Heart left ventricle (tissue), 16 donors: ENCODE results near the gene AGGF1. TPM values are rescaled to one million over a fixed set of nuclear protein-coding genes. Genes with fewer than 3 reads are reported as not detected.

Experiments used
- ATAC-seq, 4 donors: fragments of 200-7000 bp; cut with Tn5 transposase; one replicate each; pipeline ENCODE4 v1.9.1; 2020 to 2022; ENCODE audit warnings: moderate library complexity in 4 of 4, mild to moderate bottlenecking in 3 of 4, moderate number of reproducible peaks in 1 of 4
- DNase-seq, 5 donors: peaks; one replicate each; pipeline ENCODE4 v3.0.0-alpha.2; 2020
- H3K27ac ChIP-seq, 12 donors: fragments of 200-600 bp; sonication (generic) in 4 of 12; one replicate each; pipeline versions ENCODE4 v1.5.0 to v1.8.0; 2016 to 2022; ENCODE audit warnings: mild to moderate bottlenecking in 2 of 12
- H3K27me3 ChIP-seq, 9 donors: fragments of 200-600 bp; sonication (generic) in 2 of 9; one replicate each; pipeline versions ENCODE4 v1.5.1 to v1.8.0; 2016 to 2022; ENCODE audit warnings: mild to moderate bottlenecking in 3 of 9
- H3K36me3 ChIP-seq, 9 donors: fragments of 200-600 bp; sonication (generic) in 2 of 9; one replicate each; pipeline versions ENCODE4 v1.5.0 to v1.8.0; 2018 to 2022; ENCODE audit warnings: mild to moderate bottlenecking in 2 of 9
- H3K4me1 ChIP-seq, 12 donors: fragments of 200-600 bp; sonication (generic) in 4 of 12; one replicate each; pipeline versions ENCODE4 v1.5.0 to v1.8.0; 2016 to 2022; ENCODE audit warnings: mild to moderate bottlenecking in 3 of 12
- H3K4me3 ChIP-seq, 12 donors: fragments of 200-600 bp; sonication (generic) in 4 of 12; one replicate each; pipeline versions ENCODE4 v1.5.0 to v1.8.0; 2017 to 2022; ENCODE audit warnings: mild to moderate bottlenecking in 9 of 12, moderate library complexity in 4 of 12
- H3K9me3 ChIP-seq, 12 donors: fragments of 200-600 bp; sonication (generic) in 4 of 12; one replicate each; pipeline versions ENCODE4 v1.5.0 to v1.8.0; 2016 to 2022; ENCODE audit warnings: mild to moderate bottlenecking in 1 of 12
- CTCF ChIP-seq, 12 donors: fragments of 200-600 bp; sonication (generic) in 4 of 12; IDR thresholded peaks; one replicate each; pipeline versions ENCODE4 v1.5.0 to v1.8.0; 2018 to 2022; ENCODE audit warnings: antibody characterized with exemption in 12 of 12, mild to moderate bottlenecking in 5 of 12
- POLR2A ChIP-seq, 2 donors: fragments of 450-650 bp; IDR thresholded peaks; one replicate each; pipeline ENCODE4 v1.6.1; 2017; ENCODE audit warnings: antibody characterized with exemption in 2 of 2, mild to moderate bottlenecking in 2 of 2, moderate library complexity in 2 of 2
- WGBS, 4 donors: extraction: QIAGEN DNeasy Blood & Tissue Kit in 2 of 4; methylation state at CpG; one replicate each; pipeline versions ENCODE4 v1.1.5 to v1.1.7; 2013 to 2018; 5-methylcytosine and 5-hydroxymethylcytosine counted together
- intact Hi-C, 10 donors: fragments of 100-400 bp; cut with DNase I; formaldehyde crosslinking; loops; one replicate each; pipeline versions ENCODE4 v1.11.1 to v1.14.2; 2022
- polyA plus RNA-seq, 2 donors: library from polyadenylated mRNA; stranded (reverse); fragments of 200-250 nt; gene quantifications; one replicate each; pipeline ENCODE4 v1.2.3, GENCODE V29; 2013
- total RNA-seq, 9 donors: library from RNA; depleted of rRNA in 2 of 9; stranded (reverse); fragments of >200 nt in 2 of 9; fragmentation: NEBNext Ultra II Directional in 3 of 9; extraction: Animal tissue kit (Norgen Biotek cat#: 25700) in 3 of 9; gene quantifications; one replicate each; pipeline versions ENCODE4 v1.1.0 to v1.2.4, GENCODE V29; 2016 to 2023
- donor health status: ischemic (EF 13 %, LVEDD 7.1; RV severe dilation, severe dysfunction).
- donor health status: healthy with polysubstance abuse.
- donor health status: DM: no; HTN: yes; CAD: no.
- donor health status: DM: no; HTN: no; CAD: no.
- donor health status: ischemic (EF 25% LVEDD 6.9; RV normal size, moderate dysfunction).
- donor health status: ischemic (EF 25% LVEDD 5.7; RV mildly dilated, moderate dysfunction).
- donor health status: healthy.
- donor health status: DM: yes; HTN: yes; CAD: no.
- donor health status: ischemic (EF 35%, LVEDD 5.7; RV mildly dilated, moderate dysfunction).
- donor health status: nonischemic (EF 11% LVEDD 7.7; RV severe dilation, severe dysfunction).
- donor health status: DM: yes; HTN: yes; CAD: no.
- donor health status: PGD.
- donor health status: ischemic (EF 29% LVEDD 5.4; RV normal size, mild dysfunction).
- donor health status: nonischemic (EF 23%, LVEDD 6.1; RV moderate dilation, normal function).

Gene AGGF1
- total and polyA plus RNA-seq, 11 donors: 6.1 to 20.1 (median 16.5) TPM

GRCh38 chr5:77033338-77033737, 3.1 kb downstream of the AGGF1 start:
- Histone ChIP-seq H3K9me3 (peaks cover 0 to 14% (median 0%) of the 10 kb centered on the region in 12 donors), H3K4me3 (no peak overlapping the region), H3K27me3 (no peaks in the 10 kb centered on the region), H3K4me1 (peaks cover 0 to 30% (median 17%) of the 10 kb centered on the region in 12 donors), H3K27ac (no peak overlapping the region), H3K36me3 (peaks cover 0 to 43% (median 37%) of the 10 kb centered on the region in 9 donors)
- 91 to 96% (median 93%) methylated on average over 5 of the region's 5 CpGs for WGBS, 4 donors
- DNase-seq (no peak), ATAC-seq (no peak)
- intact Hi-C loops: loop anchor here in 1 of 10 donors (10.0 kb wide), 1 partner anchor 319 kb away; the partner anchor contains the start of gene F2R
- TF ChIP-seq CTCF (IDR thresholded peaks at IDR 0.05) (no peak), POLR2A (IDR thresholded peaks at IDR 0.05) (no peak)

GRCh38 chr5:77035950-77036349, 5.7 kb downstream of the AGGF1 start:
- H3K27me3 ChIP-seq: no peaks in the 10 kb centered on the region
- H3K36me3 ChIP-seq: peaks cover 0 to 69% (median 61%) of the 10 kb centered on the region in 9 donors
- H3K27ac ChIP-seq: no peak overlapping the region
- WGBS, 4 donors: 87 to 93% (median 92%) methylated on average over 1 of the region's 1 CpG
- intact Hi-C loops: loop anchor here in 1 of 10 donors (10.0 kb wide), 1 partner anchor 321 kb away; the partner anchor contains the start of gene F2R
- H3K4me3 ChIP-seq: no peak overlapping the region
- H3K9me3 ChIP-seq: no peaks in the 10 kb centered on the region
- no peak for DNase-seq
- no peak for ATAC-seq
- peaks cover 0 to 22% (median 10%) of the 10 kb centered on the region in 12 donors for H3K4me1 ChIP-seq
- TF ChIP-seq POLR2A (IDR thresholded peaks at IDR 0.05) (no peak), CTCF (IDR thresholded peaks at IDR 0.05) (no peak)

GRCh38 chr5:77046416-77047073, 16.3 kb downstream of the AGGF1 start:
- H3K4me1 ChIP-seq: no peaks in the 10 kb centered on the region
- H3K36me3 ChIP-seq: peaks cover 0 to 75% (median 59%) of the 10 kb centered on the region in 9 donors
- H3K27ac ChIP-seq: no peak overlapping the region
- H3K4me3 ChIP-seq: no peak overlapping the region
- no peaks in the 10 kb centered on the region for H3K9me3 ChIP-seq
- DNase-seq (no peak), ATAC-seq (no peak)
- intact Hi-C loops: no loop called here
- WGBS, 4 donors: 95 to 98% (median 97%) methylated on average over 1 of the region's 1 CpG
- no peaks in the 10 kb centered on the region for H3K27me3 ChIP-seq
- TF ChIP-seq CTCF (IDR thresholded peaks at IDR 0.05): no peak
- TF ChIP-seq POLR2A (IDR thresholded peaks at IDR 0.05): no peak

- no peaks in the 10 kb centered on the region for H3K27me3 ChIP-seq
- H3K4me1 ChIP-seq: peaks cover 0 to 23% (median 0%) of the 10 kb centered on the region in 12 donors
- no peaks in the 10 kb centered on the region for H3K9me3 ChIP-seq
- H3K4me3 ChIP-seq: no peak overlapping the region
- H3K36me3 ChIP-seq: peaks cover 0 to 94% (median 87%) of the 10 kb centered on the region in 9 donors
- ATAC-seq (no peak), DNase-seq (no peak)
- 82 to 94% (median 92%) methylated on average over 3 of the region's 3 CpGs for WGBS, 4 donors
- intact Hi-C loops: no loop called here
- peak overlapping the region in 1 of 12 donors; percentile 88 for H3K27ac ChIP-seq
- no peak for TF ChIP-seq CTCF (IDR thresholded peaks at IDR 0.05)
- TF ChIP-seq POLR2A (IDR thresholded peaks at IDR 0.05): no peak
These were observed 33.8 kb downstream of the AGGF1 start for GRCh38 chr5:77064040-77064439.
